HepG2 (cell line): Measurements from ENCODE around the gene CABP2. TPM values are rescaled to one million over a fixed set of nuclear protein-coding genes. Genes with fewer than 3 reads are reported as not detected.

Experiments
- ATAD3A ChIP-seq: sonication (generic); formaldehyde crosslinking; IDR thresholded peaks from 2 replicates; pipeline ENCODE4 v1.4.0; 2020; ENCODE audit warnings: missing genetic modification reagents
- CAMTA2 ChIP-seq: sonication (generic); formaldehyde crosslinking; IDR thresholded peaks from 2 replicates; pipeline ENCODE4 v1.4.0; 2020; ENCODE audit warnings: mild to moderate bottlenecking, missing genetic modification reagents, borderline replicate concordance
- MEF2D ChIP-seq: sonication (generic); formaldehyde crosslinking; IDR thresholded peaks from 2 replicates; pipeline ENCODE4 v1.5.1; 2020; ENCODE audit warnings: mild to moderate bottlenecking, missing genetic modification reagents
- NCOR1 ChIP-seq: fragments of 200-600 bp; sonication (generic); IDR thresholded peaks from 2 replicates; pipeline ENCODE4 v1.7.0; 2017; ENCODE audit warnings: antibody characterized with exemption, low read length, borderline replicate concordance
- NFIB ChIP-seq: sonication (generic); formaldehyde crosslinking; IDR thresholded peaks from 2 replicates; pipeline ENCODE4 v1.9.0; 2021; ENCODE audit warnings: missing genetic modification reagents, mild to moderate bottlenecking, borderline replicate concordance
- NFKB2 ChIP-seq: sonication (generic); formaldehyde crosslinking; IDR thresholded peaks from 2 replicates; pipeline ENCODE4 v1.4.0; 2020; ENCODE audit warnings: missing genetic modification reagents, borderline replicate concordance
- SIX4 ChIP-seq: sonication (generic); formaldehyde crosslinking; IDR thresholded peaks from 2 replicates; pipeline ENCODE4 v1.4.0; 2020; ENCODE audit warnings: missing genetic modification reagents
- ZNF432 ChIP-seq: sonication (generic); formaldehyde crosslinking; IDR thresholded peaks from 2 replicates; pipeline ENCODE4 v1.5.0; 2020; ENCODE audit warnings: missing genetic modification reagents, mild to moderate bottlenecking, borderline replicate concordance
- polyA plus RNA-seq, 8 experiments: library from polyadenylated mRNA; depleted of rRNA in 3 of 8; stranded (reverse) in 7 of 8; unstranded in 1 of 8; fragments of >200 nt; fragmentation: Illumina TruSeq in 4 of 8; extraction: Trizol in 4 of 8; gene quantifications; 2 replicates each; pipeline versions ENCODE4 v1.2.1 to v1.2.3, GENCODE V29; 2011 to 2016; ENCODE audit warnings: low read depth in 4 of 8, missing spikeins in 1 of 8, mixed read lengths in 1 of 8; ENCODE audit not compliant: insufficient read depth in 1 of 8
- total RNA-seq, 5 experiments: library from RNA; depleted of rRNA; stranded (reverse); fragments of >200 nt; fragmentation: Illumina TruSeq; extraction: Trizol; gene quantifications; 2 replicates each; pipeline ENCODE4 v1.2.3, GENCODE V29; 2016; ENCODE audit warnings: low read depth in 1 of 5
- TF ChIP-seq, protein P1 (sequence below): sonication (generic); formaldehyde crosslinking; IDR thresholded peaks from 2 replicates; pipeline ENCODE4 v1.8.0; 2022; ENCODE audit warnings: mild to moderate bottlenecking, missing genetic modification reagents, moderate library complexity
- TF ChIP-seq, protein P2 (sequence below): sonication (generic); formaldehyde crosslinking; IDR thresholded peaks from 2 replicates; pipeline ENCODE4 v1.5.0; 2020; ENCODE audit warnings: mild to moderate bottlenecking, missing genetic modification reagents, borderline replicate concordance
- TF ChIP-seq, protein P3 (sequence below): sonication (generic); formaldehyde crosslinking; IDR thresholded peaks from 2 replicates; pipeline ENCODE4 v1.5.1; 2020; ENCODE audit warnings: missing genetic modification reagents, mild to moderate bottlenecking, borderline replicate concordance
- TF ChIP-seq, protein P4 (sequence below): sonication (generic); formaldehyde crosslinking; IDR thresholded peaks from 2 replicates; pipeline ENCODE4 v1.4.0; 2020; ENCODE audit warnings: missing genetic modification reagents

CABP2 gene
- total and polyA plus RNA-seq, 2 of the 13 experiments (the other 11 are each of a cell fraction or from before 2014, with no cell fraction given) = not detected

DNA sequence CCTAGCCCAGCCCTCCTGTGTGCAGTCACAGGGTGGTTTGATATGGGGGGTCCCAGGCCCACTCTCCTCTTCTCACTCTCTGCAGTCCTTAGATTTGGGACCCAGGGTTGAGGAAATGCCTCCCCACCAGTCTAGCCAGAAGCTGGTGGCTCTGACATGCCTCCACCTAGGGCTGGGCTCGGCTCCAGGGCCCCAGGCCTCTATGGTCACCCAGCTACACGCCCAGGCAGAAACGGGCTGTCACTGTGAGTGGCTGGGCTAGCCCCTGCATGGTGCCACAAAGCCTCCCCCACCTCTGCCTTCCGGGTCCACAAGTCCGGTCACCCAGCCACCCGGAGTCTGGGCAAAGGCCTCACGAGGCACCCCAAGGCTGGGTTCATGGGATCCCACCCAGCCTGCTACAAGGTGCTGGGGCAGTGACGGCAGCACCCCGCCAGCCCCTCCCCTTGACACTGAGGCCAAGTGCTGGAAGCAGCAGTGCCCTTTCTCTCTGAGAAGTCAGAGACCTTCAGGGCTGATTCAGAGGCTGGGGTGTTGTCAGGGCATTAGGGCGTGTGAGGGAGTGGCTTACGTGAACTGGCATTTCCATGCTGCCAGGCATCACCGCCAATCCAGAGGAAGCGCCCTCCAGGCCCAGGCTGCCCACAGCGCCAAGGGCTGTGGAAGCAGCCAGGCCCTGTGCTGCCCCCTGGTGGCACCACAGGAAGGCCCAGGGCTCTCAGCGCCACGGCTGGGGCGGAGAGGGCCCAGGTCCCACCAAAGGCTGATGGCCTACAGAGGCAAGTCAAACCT lies 17.4 kb downstream of the CABP2 start (continued):
- TF ChIP-seq, protein P1, sequence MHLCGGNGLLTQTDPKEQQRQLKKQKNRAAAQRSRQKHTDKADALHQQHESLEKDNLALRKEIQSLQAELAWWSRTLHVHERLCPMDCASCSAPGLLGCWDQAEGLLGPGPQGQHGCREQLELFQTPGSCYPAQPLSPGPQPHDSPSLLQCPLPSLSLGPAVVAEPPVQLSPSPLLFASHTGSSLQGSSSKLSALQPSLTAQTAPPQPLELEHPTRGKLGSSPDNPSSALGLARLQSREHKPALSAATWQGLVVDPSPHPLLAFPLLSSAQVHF = peak; percentile 35; the same call in 1 of the 2 replicates
- TF ChIP-seq NCOR1 = no peak
- TF ChIP-seq SIX4 (CRISPR knock-in tag) = no peak
- no peak for TF ChIP-seq CAMTA2
- TF ChIP-seq, protein P2, sequence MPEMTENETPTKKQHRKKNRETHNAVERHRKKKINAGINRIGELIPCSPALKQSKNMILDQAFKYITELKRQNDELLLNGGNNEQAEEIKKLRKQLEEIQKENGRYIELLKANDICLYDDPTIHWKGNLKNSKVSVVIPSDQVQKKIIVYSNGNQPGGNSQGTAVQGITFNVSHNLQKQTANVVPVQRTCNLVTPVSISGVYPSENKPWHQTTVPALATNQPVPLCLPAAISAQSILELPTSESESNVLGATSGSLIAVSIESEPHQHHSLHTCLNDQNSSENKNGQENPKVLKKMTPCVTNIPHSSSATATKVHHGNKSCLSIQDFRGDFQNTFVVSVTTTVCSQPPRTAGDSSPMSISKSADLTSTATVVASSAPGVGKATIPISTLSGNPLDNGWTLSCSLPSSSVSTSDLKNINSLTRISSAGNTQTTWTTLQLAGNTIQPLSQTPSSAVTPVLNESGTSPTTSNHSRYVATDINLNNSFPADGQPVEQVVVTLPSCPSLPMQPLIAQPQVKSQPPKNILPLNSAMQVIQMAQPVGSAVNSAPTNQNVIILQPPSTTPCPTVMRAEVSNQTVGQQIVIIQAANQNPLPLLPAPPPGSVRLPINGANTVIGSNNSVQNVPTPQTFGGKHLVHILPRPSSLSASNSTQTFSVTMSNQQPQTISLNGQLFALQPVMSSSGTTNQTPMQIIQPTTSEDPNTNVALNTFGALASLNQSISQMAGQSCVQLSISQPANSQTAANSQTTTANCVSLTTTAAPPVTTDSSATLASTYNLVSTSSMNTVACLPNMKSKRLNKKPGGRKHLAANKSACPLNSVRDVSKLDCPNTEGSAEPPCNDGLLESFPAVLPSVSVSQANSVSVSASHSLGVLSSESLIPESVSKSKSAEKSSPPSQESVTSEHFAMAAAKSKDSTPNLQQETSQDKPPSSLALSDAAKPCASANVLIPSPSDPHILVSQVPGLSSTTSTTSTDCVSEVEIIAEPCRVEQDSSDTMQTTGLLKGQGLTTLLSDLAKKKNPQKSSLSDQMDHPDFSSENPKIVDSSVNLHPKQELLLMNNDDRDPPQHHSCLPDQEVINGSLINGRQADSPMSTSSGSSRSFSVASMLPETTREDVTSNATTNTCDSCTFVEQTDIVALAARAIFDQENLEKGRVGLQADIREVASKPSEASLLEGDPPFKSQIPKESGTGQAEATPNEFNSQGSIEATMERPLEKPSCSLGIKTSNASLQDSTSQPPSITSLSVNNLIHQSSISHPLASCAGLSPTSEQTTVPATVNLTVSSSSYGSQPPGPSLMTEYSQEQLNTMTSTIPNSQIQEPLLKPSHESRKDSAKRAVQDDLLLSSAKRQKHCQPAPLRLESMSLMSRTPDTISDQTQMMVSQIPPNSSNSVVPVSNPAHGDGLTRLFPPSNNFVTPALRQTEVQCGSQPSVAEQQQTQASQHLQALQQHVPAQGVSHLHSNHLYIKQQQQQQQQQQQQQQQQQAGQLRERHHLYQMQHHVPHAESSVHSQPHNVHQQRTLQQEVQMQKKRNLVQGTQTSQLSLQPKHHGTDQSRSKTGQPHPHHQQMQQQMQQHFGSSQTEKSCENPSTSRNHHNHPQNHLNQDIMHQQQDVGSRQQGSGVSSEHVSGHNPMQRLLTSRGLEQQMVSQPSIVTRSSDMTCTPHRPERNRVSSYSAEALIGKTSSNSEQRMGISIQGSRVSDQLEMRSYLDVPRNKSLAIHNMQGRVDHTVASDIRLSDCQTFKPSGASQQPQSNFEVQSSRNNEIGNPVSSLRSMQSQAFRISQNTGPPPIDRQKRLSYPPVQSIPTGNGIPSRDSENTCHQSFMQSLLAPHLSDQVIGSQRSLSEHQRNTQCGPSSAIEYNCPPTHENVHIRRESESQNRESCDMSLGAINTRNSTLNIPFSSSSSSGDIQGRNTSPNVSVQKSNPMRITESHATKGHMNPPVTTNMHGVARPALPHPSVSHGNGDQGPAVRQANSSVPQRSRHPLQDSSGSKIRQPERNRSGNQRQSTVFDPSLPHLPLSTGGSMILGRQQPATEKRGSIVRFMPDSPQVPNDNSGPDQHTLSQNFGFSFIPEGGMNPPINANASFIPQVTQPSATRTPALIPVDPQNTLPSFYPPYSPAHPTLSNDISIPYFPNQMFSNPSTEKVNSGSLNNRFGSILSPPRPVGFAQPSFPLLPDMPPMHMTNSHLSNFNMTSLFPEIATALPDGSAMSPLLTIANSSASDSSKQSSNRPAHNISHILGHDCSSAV = no peak
- no peak for TF ChIP-seq NFIB
- TF ChIP-seq ZNF432 (CRISPR knock-in tag) = no peak
- peak; percentile 55; the same call in 1 of the 2 replicates for TF ChIP-seq MEF2D (CRISPR knock-in tag)
- TF ChIP-seq, protein P3, sequence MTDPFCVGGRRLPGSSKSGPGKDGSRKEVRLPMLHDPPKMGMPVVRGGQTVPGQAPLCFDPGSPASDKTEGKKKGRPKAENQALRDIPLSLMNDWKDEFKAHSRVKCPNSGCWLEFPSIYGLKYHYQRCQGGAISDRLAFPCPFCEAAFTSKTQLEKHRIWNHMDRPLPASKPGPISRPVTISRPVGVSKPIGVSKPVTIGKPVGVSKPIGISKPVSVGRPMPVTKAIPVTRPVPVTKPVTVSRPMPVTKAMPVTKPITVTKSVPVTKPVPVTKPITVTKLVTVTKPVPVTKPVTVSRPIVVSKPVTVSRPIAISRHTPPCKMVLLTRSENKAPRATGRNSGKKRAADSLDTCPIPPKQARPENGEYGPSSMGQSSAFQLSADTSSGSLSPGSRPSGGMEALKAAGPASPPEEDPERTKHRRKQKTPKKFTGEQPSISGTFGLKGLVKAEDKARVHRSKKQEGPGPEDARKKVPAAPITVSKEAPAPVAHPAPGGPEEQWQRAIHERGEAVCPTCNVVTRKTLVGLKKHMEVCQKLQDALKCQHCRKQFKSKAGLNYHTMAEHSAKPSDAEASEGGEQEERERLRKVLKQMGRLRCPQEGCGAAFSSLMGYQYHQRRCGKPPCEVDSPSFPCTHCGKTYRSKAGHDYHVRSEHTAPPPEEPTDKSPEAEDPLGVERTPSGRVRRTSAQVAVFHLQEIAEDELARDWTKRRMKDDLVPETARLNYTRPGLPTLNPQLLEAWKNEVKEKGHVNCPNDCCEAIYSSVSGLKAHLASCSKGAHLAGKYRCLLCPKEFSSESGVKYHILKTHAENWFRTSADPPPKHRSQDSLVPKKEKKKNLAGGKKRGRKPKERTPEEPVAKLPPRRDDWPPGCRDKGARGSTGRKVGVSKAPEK = 0 out of 2 replicates have a peak, but pooled peaks have one; percentile 30
- TF ChIP-seq, protein P4, sequence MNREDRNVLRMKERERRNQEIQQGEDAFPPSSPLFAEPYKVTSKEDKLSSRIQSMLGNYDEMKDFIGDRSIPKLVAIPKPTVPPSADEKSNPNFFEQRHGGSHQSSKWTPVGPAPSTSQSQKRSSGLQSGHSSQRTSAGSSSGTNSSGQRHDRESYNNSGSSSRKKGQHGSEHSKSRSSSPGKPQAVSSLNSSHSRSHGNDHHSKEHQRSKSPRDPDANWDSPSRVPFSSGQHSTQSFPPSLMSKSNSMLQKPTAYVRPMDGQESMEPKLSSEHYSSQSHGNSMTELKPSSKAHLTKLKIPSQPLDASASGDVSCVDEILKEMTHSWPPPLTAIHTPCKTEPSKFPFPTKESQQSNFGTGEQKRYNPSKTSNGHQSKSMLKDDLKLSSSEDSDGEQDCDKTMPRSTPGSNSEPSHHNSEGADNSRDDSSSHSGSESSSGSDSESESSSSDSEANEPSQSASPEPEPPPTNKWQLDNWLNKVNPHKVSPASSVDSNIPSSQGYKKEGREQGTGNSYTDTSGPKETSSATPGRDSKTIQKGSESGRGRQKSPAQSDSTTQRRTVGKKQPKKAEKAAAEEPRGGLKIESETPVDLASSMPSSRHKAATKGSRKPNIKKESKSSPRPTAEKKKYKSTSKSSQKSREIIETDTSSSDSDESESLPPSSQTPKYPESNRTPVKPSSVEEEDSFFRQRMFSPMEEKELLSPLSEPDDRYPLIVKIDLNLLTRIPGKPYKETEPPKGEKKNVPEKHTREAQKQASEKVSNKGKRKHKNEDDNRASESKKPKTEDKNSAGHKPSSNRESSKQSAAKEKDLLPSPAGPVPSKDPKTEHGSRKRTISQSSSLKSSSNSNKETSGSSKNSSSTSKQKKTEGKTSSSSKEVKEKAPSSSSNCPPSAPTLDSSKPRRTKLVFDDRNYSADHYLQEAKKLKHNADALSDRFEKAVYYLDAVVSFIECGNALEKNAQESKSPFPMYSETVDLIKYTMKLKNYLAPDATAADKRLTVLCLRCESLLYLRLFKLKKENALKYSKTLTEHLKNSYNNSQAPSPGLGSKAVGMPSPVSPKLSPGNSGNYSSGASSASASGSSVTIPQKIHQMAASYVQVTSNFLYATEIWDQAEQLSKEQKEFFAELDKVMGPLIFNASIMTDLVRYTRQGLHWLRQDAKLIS (CRISPR knock-in tag) = no peak
- no peak for TF ChIP-seq ATAD3A (CRISPR knock-in tag)
- TF ChIP-seq NFKB2 (CRISPR knock-in tag) = no peak; the same call in 1 of the 2 replicates
